Measurements from ENCODE around the gene LSAMP. TPM values are rescaled to one million over a fixed set of nuclear protein-coding genes. Genes with fewer than 3 reads are reported as not detected.

Gene LSAMP
- total and polyA plus RNA-seq, 9 of the 15 experiments (the other 6 are each of a cell fraction or from before 2014, with no cell fraction given): 0.09 to 0.11 TPM; not detected in 7

- ChIA-PET CTCF (ENCODE audit: low intra/inter-chr PET ratio) (no interaction called here), POLR2A (interaction anchor here (0.6 kb wide), 1 partner anchor 1551 kb away, joined by 3 read pairs; no protein-coding TSS in a partner anchor)
- H3K27me3 ChIP-seq (ENCODE audit: control insufficient read depth in 2 of 2, insufficient read depth in 2 of 2, low read length in 2 of 2): no peaks in the 10 kb centered on the region
- no peak overlapping the region for H3K4me3 ChIP-seq
- no peak overlapping the region for H3K4me2 ChIP-seq (ENCODE audit: insufficient read depth, low read length)
- no peaks in the 10 kb centered on the region for H3K9me3 ChIP-seq (replicated peaks; ENCODE audit: control insufficient read depth, insufficient read depth, low read depth, low read length)
- in situ Hi-C loops (cut with MboI): no loop called here
- no peak overlapping the region for H3K27ac ChIP-seq (ENCODE audit: extremely low read depth, low read depth, low read length)
- H3K9ac ChIP-seq (ENCODE audit: insufficient read depth in 1 of 2, low read depth in 2 of 2, low read length in 2 of 2): no peak overlapping the region
- intact Hi-C loops (cut with micrococcal nuclease): no loop called here
- no peaks in the 10 kb centered on the region for H3K36me3 ChIP-seq (ENCODE audit: control insufficient read depth, insufficient read depth, low read length)
- no TSS peak for BruUV-seq (replicated peaks)
- H3K79me2 ChIP-seq (ENCODE audit: control insufficient read depth, insufficient read depth, low read length): no peaks in the 10 kb centered on the region
- no peaks in the 10 kb centered on the region for H3K4me1 ChIP-seq (replicated peaks in 1 of 2; ENCODE audit: control insufficient read depth in 2 of 2, insufficient read depth in 2 of 2, low read length in 2 of 2)
- H4K20me1 ChIP-seq (replicated peaks; ENCODE audit: control insufficient read depth, insufficient read depth, low read length): no peaks in the 10 kb centered on the region
- no peak overlapping the region for H2AFZ ChIP-seq (ENCODE audit: low read depth, low read length)
- TF ChIP-seq ZNF212 (CRISPR knock-in tag; IDR thresholded peaks at IDR 0.05) (no peak), SOX6 (IDR thresholded peaks at IDR 0.05) (no peak), MYBL2 (IDR thresholded peaks at IDR 0.05; ENCODE audit: low read depth) (no peak), MYBL2 (CRISPR knock-in tag; IDR thresholded peaks at IDR 0.05; ENCODE audit: borderline replicate concordance) (no peak), CBX1 (IDR thresholded peaks at IDR 0.05; ENCODE audit: low read depth) (no peak), TGIF2 (CRISPR knock-in tag; IDR thresholded peaks at IDR 0.05) (no peak), CBFA2T3 (IDR thresholded peaks at IDR 0.05) (no peak), HDAC8 (tag; IDR thresholded peaks at IDR 0.05) (no peak), KLF10 (CRISPR knock-in tag; IDR thresholded peaks at IDR 0.05) (no peak), SP1 (CRISPR knock-in tag; IDR thresholded peaks at IDR 0.05) (no peak), PHTF2 (CRISPR knock-in tag; IDR thresholded peaks at IDR 0.05) (no peak), NR4A1 (CRISPR knock-in tag; IDR thresholded peaks at IDR 0.05) (no peak), NR4A1 (tag; IDR thresholded peaks at IDR 0.05) (no peak), ESRRA (IDR thresholded peaks at IDR 0.05; ENCODE audit: borderline replicate concordance, low read depth) (no peak)
- FAIRE-seq (no peak), ATAC-seq (no peak), DNase-seq (ENCODE audit: extremely low read depth in 1 of 4, low spot score in 3 of 4) (no peak)
- H3K9me1 ChIP-seq (ENCODE audit: control insufficient read depth, insufficient read depth, low read length): no peaks in the 10 kb centered on the region
- 0% methylated on average over 1 of the region's 1 CpG for WGBS (ENCODE audit: insufficient coverage, low coverage, missing lambda C conversion rate)
Measured at GRCh38 chr3:115855911-115856310, 589.4 kb downstream of the LSAMP start.
